HepG2 (cell line): ENCODE measurements around the gene NAT9. TPM values are rescaled to one million over a fixed set of nuclear protein-coding genes. Genes with fewer than 3 reads are reported as not detected.

Source experiments
- IKZF1 ChIP-seq: fragments of 450-650 bp; IDR thresholded peaks from 2 replicates; pipeline ENCODE4 v1.7.1; 2016
- JARID2 ChIP-seq: sonication (generic); formaldehyde crosslinking; IDR thresholded peaks from 2 replicates; pipeline ENCODE4 v1.8.1; 2023; ENCODE audit warnings: missing genetic modification reagents, inconsistent platforms; ENCODE audit not compliant: insufficient replicate concordance
- KDM6A ChIP-seq: IDR thresholded peaks from 2 replicates; pipeline ENCODE4 v1.6.1; 2016; ENCODE audit warnings: low read depth
- KMT2B ChIP-seq: IDR thresholded peaks from 2 replicates; pipeline ENCODE4 v1.6.1; 2016; ENCODE audit warnings: missing genetic modification reagents, missing compliant biosample characterization
- MED1 ChIP-seq: sonication (generic); formaldehyde crosslinking; IDR thresholded peaks from 2 replicates; pipeline ENCODE4 v1.4.0; 2020; ENCODE audit warnings: missing genetic modification reagents
- PHF5A ChIP-seq: IDR thresholded peaks from one replicate; pipeline ENCODE4 v1.6.1; 2018; ENCODE audit warnings: low read depth, missing genetic modification reagents; ENCODE audit not compliant: unreplicated experiment
- PLRG1 ChIP-seq: fragments of 450-650 bp; conservative IDR thresholded peaks from 2 replicates; pipeline ENCODE4 v1.6.1; 2016
- RFX1 ChIP-seq: fragments of 450-650 bp; IDR thresholded peaks from 2 replicates; pipeline ENCODE4 v1.6.1; 2017
- THAP11 ChIP-seq: IDR thresholded peaks from 2 replicates; pipeline ENCODE4 v1.6.1; 2016; ENCODE audit warnings: missing biosample characterization, missing genetic modification reagents
- ZBTB38 ChIP-seq: sonication (generic); formaldehyde crosslinking; IDR thresholded peaks from 2 replicates; pipeline ENCODE4 v1.5.1; 2020; ENCODE audit warnings: mild to moderate bottlenecking, missing genetic modification reagents
- ZBTB7A ChIP-seq: sonication (generic); formaldehyde crosslinking; IDR thresholded peaks from 2 replicates; pipeline ENCODE4 v1.8.0; 2022; ENCODE audit warnings: mild to moderate bottlenecking, missing genetic modification reagents
- ZNF510 ChIP-seq: sonication (generic); formaldehyde crosslinking; IDR thresholded peaks from 2 replicates; pipeline ENCODE4 v1.4.0; 2020; ENCODE audit warnings: low read depth, mild to moderate bottlenecking, missing genetic modification reagents
- ZNF557 ChIP-seq: sonication (generic); formaldehyde crosslinking; IDR thresholded peaks from 2 replicates; pipeline ENCODE4 v1.4.0; 2020; ENCODE audit warnings: missing genetic modification reagents
- ZNF577 ChIP-seq: sonication (generic); formaldehyde crosslinking; IDR thresholded peaks from 2 replicates; pipeline ENCODE4 v1.4.0; 2020; ENCODE audit warnings: mild to moderate bottlenecking, low read depth, missing genetic modification reagents, borderline replicate concordance
- ZNF709 ChIP-seq: sonication (generic); formaldehyde crosslinking; IDR thresholded peaks from 2 replicates; pipeline ENCODE4 v1.5.0; 2020; ENCODE audit warnings: mild to moderate bottlenecking, missing genetic modification reagents
- ZNF790 ChIP-seq: sonication (generic); formaldehyde crosslinking; IDR thresholded peaks from 2 replicates; pipeline ENCODE4 v1.8.0; 2022; ENCODE audit warnings: missing genetic modification reagents, mild to moderate bottlenecking, borderline replicate concordance
- ZNF792 ChIP-seq: IDR thresholded peaks from 2 replicates; pipeline ENCODE4 v1.6.1; 2016
- ZSCAN21 ChIP-seq: sonication (generic); formaldehyde crosslinking; IDR thresholded peaks from 2 replicates; pipeline ENCODE4 v1.8.0; 2022; ENCODE audit warnings: mild to moderate bottlenecking, missing genetic modification reagents, moderate library complexity, borderline replicate concordance
- ZSCAN9 ChIP-seq: IDR thresholded peaks from 2 replicates; pipeline ENCODE4 v1.6.1; 2016; ENCODE audit warnings: borderline replicate concordance
- polyA plus RNA-seq, 8 experiments: library from polyadenylated mRNA; depleted of rRNA in 3 of 8; stranded (reverse) in 7 of 8; unstranded in 1 of 8; fragments of >200 nt; fragmentation: Illumina TruSeq in 4 of 8; extraction: Trizol in 4 of 8; gene quantifications; 2 replicates each; pipeline versions ENCODE4 v1.2.1 to v1.2.3, GENCODE V29; 2011 to 2016; ENCODE audit warnings: low read depth in 4 of 8, missing spikeins in 1 of 8, mixed read lengths in 1 of 8; ENCODE audit not compliant: insufficient read depth in 1 of 8
- total RNA-seq, 5 experiments: library from RNA; depleted of rRNA; stranded (reverse); fragments of >200 nt; fragmentation: Illumina TruSeq; extraction: Trizol; gene quantifications; 2 replicates each; pipeline ENCODE4 v1.2.3, GENCODE V29; 2016; ENCODE audit warnings: low read depth in 1 of 5
- TF ChIP-seq, protein P1 (sequence below): sonication (generic); formaldehyde crosslinking; IDR thresholded peaks from 2 replicates; pipeline ENCODE4; 2020; ENCODE audit warnings: missing genetic modification reagents, mild to moderate bottlenecking, borderline replicate concordance
- TF ChIP-seq, protein P2 (sequence below): sonication (generic); formaldehyde crosslinking; IDR thresholded peaks from 2 replicates; pipeline ENCODE4 v1.8.0; 2022; ENCODE audit warnings: missing genetic modification reagents, mild to moderate bottlenecking, borderline replicate concordance
- TF ChIP-seq, protein P3 (sequence below): sonication (generic); formaldehyde crosslinking; conservative IDR thresholded peaks from 2 replicates; pipeline ENCODE4 v1.8.0; 2022; ENCODE audit warnings: missing genetic modification reagents
- TF ChIP-seq, protein P4 (sequence below): sonication (generic); formaldehyde crosslinking; conservative IDR thresholded peaks from 2 replicates; pipeline ENCODE4 v1.8.0; 2022; ENCODE audit warnings: mild to moderate bottlenecking, moderate library complexity, missing genetic modification reagents

Gene NAT9
- total and polyA plus RNA-seq, 2 of the 13 experiments (the other 11 are each of a cell fraction or from before 2014, with no cell fraction given) = 39.7 to 44.2 TPM

DNA sequence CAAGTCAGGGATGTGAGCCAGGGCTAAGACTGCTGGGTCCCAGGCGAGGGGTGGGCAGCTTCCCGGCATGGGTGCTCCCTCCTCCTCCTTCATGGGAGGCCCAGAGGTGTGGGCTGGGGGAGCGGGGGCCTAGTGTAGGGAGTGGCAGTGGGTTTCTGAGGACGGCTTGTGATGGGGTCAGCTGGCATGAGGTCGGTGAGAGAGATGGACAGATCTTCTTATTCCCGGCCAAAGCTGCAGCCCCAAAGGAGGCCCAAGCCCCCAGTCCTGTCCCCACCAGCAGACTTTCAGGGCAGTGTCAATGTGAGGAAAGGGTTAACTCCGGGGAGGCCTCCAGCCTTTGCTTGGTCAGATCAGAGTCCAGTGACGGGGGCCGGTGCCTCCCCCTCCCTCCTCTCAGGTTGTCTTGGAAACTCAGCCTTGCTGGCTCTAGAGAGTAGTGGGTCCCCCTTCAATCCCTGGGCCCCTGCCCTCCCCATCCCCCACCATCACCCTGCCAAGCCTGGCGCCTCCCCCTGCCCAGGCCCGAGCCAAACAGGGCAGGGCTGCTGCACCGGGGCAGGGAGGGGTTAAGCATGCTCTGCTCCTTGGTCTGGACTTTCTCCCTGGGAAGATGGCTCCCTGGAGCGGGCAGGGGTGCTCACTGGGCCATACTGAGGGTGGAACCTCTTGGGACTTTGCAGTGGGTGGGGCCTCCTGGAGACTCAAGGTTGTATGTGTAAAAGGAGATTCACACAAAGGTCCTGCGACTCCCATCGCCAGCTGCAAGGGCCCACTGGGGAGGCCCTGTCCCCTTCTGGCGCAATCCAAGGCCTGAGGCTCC is 12.4 kb downstream of the NAT9 start (continued):
- TF ChIP-seq, protein P1, sequence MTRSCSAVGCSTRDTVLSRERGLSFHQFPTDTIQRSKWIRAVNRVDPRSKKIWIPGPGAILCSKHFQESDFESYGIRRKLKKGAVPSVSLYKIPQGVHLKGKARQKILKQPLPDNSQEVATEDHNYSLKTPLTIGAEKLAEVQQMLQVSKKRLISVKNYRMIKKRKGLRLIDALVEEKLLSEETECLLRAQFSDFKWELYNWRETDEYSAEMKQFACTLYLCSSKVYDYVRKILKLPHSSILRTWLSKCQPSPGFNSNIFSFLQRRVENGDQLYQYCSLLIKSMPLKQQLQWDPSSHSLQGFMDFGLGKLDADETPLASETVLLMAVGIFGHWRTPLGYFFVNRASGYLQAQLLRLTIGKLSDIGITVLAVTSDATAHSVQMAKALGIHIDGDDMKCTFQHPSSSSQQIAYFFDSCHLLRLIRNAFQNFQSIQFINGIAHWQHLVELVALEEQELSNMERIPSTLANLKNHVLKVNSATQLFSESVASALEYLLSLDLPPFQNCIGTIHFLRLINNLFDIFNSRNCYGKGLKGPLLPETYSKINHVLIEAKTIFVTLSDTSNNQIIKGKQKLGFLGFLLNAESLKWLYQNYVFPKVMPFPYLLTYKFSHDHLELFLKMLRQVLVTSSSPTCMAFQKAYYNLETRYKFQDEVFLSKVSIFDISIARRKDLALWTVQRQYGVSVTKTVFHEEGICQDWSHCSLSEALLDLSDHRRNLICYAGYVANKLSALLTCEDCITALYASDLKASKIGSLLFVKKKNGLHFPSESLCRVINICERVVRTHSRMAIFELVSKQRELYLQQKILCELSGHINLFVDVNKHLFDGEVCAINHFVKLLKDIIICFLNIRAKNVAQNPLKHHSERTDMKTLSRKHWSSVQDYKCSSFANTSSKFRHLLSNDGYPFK (CRISPR knock-in tag) = peak; percentile 58; the same call in 1 of the 2 replicates
- 0 out of 2 replicates have a peak, but pooled peaks have one; percentile 67 for TF ChIP-seq ZNF557 (CRISPR knock-in tag)
- peak; percentile 47 for TF ChIP-seq JARID2
- peak; percentile 94 for TF ChIP-seq ZBTB7A (CRISPR knock-in tag)
- TF ChIP-seq KDM6A (CRISPR knock-in tag) = peak; percentile 99
- no peak for TF ChIP-seq ZNF709 (CRISPR knock-in tag)
- TF ChIP-seq MED1 = peak; percentile 90
- TF ChIP-seq PLRG1 = no peak
- TF ChIP-seq KMT2B (CRISPR knock-in tag) = peak; percentile 57
- peak; percentile 16; the same call in 1 of the 2 replicates for TF ChIP-seq ZBTB38 (CRISPR knock-in tag)
- TF ChIP-seq ZNF510 (CRISPR knock-in tag) = no peak; the same call in 1 of the 2 replicates
- TF ChIP-seq ZNF792 (CRISPR knock-in tag) = peak; percentile 70
- TF ChIP-seq, protein P2, sequence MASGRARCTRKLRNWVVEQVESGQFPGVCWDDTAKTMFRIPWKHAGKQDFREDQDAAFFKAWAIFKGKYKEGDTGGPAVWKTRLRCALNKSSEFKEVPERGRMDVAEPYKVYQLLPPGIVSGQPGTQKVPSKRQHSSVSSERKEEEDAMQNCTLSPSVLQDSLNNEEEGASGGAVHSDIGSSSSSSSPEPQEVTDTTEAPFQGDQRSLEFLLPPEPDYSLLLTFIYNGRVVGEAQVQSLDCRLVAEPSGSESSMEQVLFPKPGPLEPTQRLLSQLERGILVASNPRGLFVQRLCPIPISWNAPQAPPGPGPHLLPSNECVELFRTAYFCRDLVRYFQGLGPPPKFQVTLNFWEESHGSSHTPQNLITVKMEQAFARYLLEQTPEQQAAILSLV (CRISPR knock-in tag) = 0 out of 2 replicates have a peak, but pooled peaks have one; percentile 30
- TF ChIP-seq ZSCAN21 (CRISPR knock-in tag) = 0 out of 2 replicates have a peak, but pooled peaks have one; percentile 20
- TF ChIP-seq, protein P3, sequence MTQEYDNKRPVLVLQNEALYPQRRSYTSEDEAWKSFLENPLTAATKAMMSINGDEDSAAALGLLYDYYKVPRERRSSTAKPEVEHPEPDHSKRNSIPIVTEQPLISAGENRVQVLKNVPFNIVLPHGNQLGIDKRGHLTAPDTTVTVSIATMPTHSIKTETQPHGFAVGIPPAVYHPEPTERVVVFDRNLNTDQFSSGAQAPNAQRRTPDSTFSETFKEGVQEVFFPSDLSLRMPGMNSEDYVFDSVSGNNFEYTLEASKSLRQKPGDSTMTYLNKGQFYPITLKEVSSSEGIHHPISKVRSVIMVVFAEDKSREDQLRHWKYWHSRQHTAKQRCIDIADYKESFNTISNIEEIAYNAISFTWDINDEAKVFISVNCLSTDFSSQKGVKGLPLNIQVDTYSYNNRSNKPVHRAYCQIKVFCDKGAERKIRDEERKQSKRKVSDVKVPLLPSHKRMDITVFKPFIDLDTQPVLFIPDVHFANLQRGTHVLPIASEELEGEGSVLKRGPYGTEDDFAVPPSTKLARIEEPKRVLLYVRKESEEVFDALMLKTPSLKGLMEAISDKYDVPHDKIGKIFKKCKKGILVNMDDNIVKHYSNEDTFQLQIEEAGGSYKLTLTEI (CRISPR knock-in tag) = no peak
- TF ChIP-seq ZNF790 (CRISPR knock-in tag) = no peak
- 0 out of 2 replicates have a peak, but pooled peaks have one; percentile 28 for TF ChIP-seq ZSCAN9 (CRISPR knock-in tag)
- no peak for TF ChIP-seq ZNF577 (CRISPR knock-in tag)
- peak; percentile 19 for TF ChIP-seq PHF5A (CRISPR knock-in tag)
- TF ChIP-seq RFX1 = peak; percentile 52
- peak; percentile 68 for TF ChIP-seq THAP11
- TF ChIP-seq, protein P4, sequence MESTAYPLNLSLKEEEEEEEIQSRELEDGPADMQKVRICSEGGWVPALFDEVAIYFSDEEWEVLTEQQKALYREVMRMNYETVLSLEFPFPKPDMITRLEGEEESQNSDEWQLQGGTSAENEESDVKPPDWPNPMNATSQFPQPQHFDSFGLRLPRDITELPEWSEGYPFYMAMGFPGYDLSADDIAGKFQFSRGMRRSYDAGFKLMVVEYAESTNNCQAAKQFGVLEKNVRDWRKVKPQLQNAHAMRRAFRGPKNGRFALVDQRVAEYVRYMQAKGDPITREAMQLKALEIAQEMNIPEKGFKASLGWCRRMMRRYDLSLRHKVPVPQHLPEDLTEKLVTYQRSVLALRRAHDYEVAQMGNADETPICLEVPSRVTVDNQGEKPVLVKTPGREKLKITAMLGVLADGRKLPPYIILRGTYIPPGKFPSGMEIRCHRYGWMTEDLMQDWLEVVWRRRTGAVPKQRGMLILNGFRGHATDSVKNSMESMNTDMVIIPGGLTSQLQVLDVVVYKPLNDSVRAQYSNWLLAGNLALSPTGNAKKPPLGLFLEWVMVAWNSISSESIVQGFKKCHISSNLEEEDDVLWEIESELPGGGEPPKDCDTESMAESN (CRISPR knock-in tag) = peak; percentile 96
- no peak for TF ChIP-seq IKZF1
